Adipose tissue (tissue), 3 donors: Measurements from ENCODE around the gene SNRNP25. TPM values are rescaled to one million over a fixed set of nuclear protein-coding genes. Genes with fewer than 3 reads are reported as not detected.

Experiments
- H3K27ac ChIP-seq: one replicate; pipeline ENCODE4 v1.5.1; 2013; ENCODE audit warnings: low read depth, low read length
- WGBS, 3 donors: extraction: QIAGEN DNeasy Blood & Tissue Kit; methylation state at CpG; one replicate each; pipeline ENCODE4 v1.1.7; 2013; 5-methylcytosine and 5-hydroxymethylcytosine counted together
- polyA plus RNA-seq, 3 donors: library from polyadenylated mRNA; stranded (reverse); fragments of 200-250 nt; gene quantifications; one replicate each; pipeline ENCODE4 v1.2.3, GENCODE V29; 2013
- donor health status: healthy with polysubstance abuse.
- donor health status: Bipolar disorder and iron deficiency.
- donor health status: healthy.

SNRNP25 gene
- polyA plus RNA-seq, 3 donors = 12.7 to 30.4 (median 26.9) TPM

GRCh38 chr16:60929-61878 lies 7.6 kb downstream of the SNRNP25 start:
- WGBS, 3 donors = 84 to 90% (median 86%) methylated on average over 78 to 89 of the region's 89 CpGs
- no peak overlapping the region for H3K27ac ChIP-seq

DNA sequence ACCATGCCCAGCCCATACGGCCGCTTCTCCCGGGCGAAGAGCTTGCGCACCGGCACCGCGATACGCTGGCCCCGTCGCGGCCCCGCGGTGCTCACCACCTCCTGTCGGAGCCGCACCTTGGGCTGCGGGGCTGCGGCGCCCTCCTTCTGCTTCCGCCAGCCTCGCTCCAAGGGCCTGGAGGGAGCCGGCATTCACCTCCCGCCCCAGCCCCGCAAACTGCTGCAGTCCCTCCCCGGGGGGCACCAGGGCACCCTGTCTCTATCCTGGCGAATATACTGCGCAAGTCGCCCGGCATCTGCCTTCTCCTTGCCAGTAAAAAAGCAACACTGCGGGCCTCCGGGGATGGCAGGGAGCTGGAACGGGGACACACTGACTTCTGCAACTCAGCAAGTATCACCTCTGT lies 8.3 kb downstream of the SNRNP25 start:
- no peak overlapping the region for H3K27ac ChIP-seq
- 89 to 95% (median 93%) methylated on average over 32 of the region's 32 CpGs for WGBS, 3 donors

- H3K27ac ChIP-seq = no peak overlapping the region
- WGBS, 3 donors = 92 to 95% (median 95%) methylated on average over 31 to 34 of the region's 34 CpGs
Measured at GRCh38 chr16:62283-62967, 8.8 kb downstream of the SNRNP25 start.

DNA sequence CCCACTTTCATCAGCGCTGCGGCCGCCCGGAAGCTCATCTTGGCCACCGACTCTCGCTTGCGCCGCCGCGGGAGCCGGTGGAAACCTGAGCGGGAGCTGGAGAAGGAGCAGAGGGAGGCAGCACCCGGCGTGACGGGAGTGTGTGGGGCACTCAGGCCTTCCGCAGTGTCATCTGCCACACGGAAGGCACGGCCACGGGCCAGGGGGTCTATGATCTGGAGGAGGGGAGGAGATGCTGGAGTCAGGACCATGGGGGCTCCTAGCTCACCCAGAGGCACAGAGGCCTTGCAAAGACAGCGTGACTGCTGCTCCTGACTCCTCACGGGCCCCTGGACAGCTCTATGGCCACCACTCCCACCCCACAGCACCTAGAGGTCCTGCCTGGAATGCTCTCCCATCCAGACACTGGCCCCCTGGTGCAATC lies 9.4 kb downstream of the SNRNP25 start:
- H3K27ac ChIP-seq = no peak overlapping the region
- 93 to 94% (median 94%) methylated on average over 19 to 21 of the region's 21 CpGs for WGBS, 3 donors

GRCh38 chr16:63466-63865 lies 9.8 kb downstream of the SNRNP25 start:
- 93 to 94% (median 93%) methylated on average over 12 to 16 of the region's 16 CpGs for WGBS, 3 donors
- no peak overlapping the region for H3K27ac ChIP-seq

- 91 to 93% (median 93%) methylated on average over 25 of the region's 25 CpGs for WGBS, 3 donors
- no peak overlapping the region for H3K27ac ChIP-seq
Measured at GRCh38 chr16:63998-64913, 10.6 kb downstream of the SNRNP25 start.

GRCh38 chr16:64914-65255 lies 11.3 kb downstream of the SNRNP25 start:
- no peak overlapping the region for H3K27ac ChIP-seq
- 79 to 83% (median 81%) methylated on average over 9 of the region's 9 CpGs for WGBS, 3 donors

DNA sequence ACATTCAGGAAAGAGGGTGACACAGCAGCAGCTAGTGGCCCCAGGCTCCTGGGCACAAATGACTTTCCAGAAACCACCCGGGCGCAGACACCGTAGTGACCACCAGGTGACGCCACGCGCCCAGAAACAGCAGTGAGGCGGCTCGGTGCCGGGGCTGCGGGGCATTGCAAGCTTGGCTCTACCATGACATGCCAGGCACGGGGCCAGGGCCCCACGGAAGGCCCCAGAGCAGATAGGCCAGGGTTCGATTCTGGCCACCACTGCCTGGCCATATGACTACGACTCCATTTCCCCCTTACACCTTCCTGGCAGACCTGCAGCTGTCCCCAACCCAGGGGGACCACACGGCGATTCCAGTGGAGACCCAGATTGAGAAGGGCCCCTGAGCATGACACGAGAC lies 12.1 kb downstream of the SNRNP25 start:
- H3K27ac ChIP-seq = no peak overlapping the region
- 15 to 16% (median 15%) methylated on average over 16 to 17 of the region's 17 CpGs for WGBS, 3 donors

- 80 to 86% (median 85%) methylated on average over 13 of the region's 13 CpGs for WGBS, 3 donors
- no peak overlapping the region for H3K27ac ChIP-seq
Measured at GRCh38 chr16:66309-67182, 12.9 kb downstream of the SNRNP25 start.

- 69 to 82% (median 80%) methylated on average over 9 to 10 of the region's 10 CpGs for WGBS, 3 donors
- no peak overlapping the region for H3K27ac ChIP-seq
Measured at GRCh38 chr16:67183-67791, 13.7 kb downstream of the SNRNP25 start.

DNA sequence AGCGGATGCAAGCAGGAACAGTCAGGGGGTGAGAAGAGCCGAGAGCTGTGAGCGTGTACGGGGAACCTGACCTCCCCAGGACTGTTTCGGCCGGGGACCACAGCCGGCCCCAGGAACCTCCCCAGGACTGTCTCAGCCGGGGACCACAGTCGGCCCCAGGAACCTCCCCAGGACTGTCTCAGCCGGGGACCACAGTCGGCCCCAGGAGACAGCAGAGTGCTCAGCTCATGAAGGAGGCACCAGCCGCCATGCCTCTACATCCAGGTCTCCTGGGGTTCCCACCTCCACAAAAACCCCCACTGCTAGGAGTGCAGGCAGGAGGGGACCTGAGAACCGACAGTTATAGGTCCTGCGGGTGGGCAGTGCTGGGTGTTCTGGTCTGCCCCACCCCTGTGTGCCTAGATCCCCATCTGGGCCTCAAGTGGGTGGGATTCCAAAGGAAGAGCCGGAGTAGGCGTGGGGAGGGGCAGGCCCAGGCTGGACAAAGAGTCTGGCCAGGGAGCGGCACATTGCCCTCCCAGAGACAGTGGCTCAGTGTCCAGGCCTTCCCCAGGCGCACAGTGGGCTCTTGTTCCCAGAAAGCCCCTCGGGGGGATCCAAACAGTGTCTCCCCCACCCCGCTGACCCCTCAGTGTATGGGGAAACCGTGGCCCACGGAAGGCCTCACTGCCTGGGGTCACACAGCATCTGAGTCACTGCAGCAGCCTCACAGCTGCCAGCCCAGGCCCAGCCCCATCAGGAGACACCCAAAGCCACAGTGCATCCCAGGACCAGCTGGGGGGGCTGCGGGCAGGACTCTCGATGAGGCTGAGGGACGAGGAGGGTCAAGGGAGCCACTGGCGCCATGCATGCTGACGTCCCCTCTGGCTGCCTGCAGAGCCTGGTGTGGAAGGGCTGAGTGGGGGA lies 14.5 kb downstream of the SNRNP25 start:
- no peak overlapping the region for H3K27ac ChIP-seq
- 68 to 81% (median 74%) methylated on average over 27 of the region's 27 CpGs for WGBS, 3 donors

- 65 to 81% (median 76%) methylated on average over 8 of the region's 8 CpGs for WGBS, 3 donors
- H3K27ac ChIP-seq = no peak overlapping the region
Measured at GRCh38 chr16:69181-69580, 15.6 kb downstream of the SNRNP25 start.

DNA sequence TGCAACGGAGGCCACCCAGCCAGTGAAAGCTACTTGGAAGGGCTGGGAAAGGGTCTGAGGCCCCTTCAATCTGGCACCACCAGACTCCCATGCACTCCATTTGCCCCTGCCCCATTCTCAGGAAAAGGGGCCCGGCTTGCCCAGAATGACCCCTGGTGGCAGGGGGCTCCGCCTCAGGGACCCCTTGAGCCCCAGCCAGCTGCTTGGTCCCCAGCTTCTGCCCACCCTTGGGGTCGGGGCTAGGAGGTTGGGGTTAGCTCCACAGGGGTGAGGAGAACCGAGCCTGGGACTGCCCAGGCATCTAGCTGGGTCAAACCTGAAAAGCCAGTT lies 17.5 kb downstream of the SNRNP25 start:
- H3K27ac ChIP-seq = no peak overlapping the region
- 48 to 59% (median 58%) methylated on average over 5 of the region's 5 CpGs for WGBS, 3 donors

GRCh38 chr16:71540-72401 lies 18.1 kb downstream of the SNRNP25 start:
- WGBS, 3 donors = 10 to 14% (median 10%) methylated on average over 40 to 57 of the region's 57 CpGs
- no peak overlapping the region for H3K27ac ChIP-seq
